ENCODE results near the gene UNK. TPM values are rescaled to one million over a fixed set of nuclear protein-coding genes. Genes with fewer than 3 reads are reported as not detected.
A peak's percentile ranks its signal among the peaks of the same experiment; 100 is the strongest.

The UNK gene
- total and polyA plus RNA-seq, 9 of the 15 experiments (the other 6 are each of a cell fraction or from before 2014, with no cell fraction given), result 12.8 to 38.6 (median 24.8) TPM

- Histone ChIP-seq H3K4me2 (ENCODE audit: insufficient read depth, low read length) (peak overlapping the region; percentile 65), H2AFZ (ENCODE audit: low read depth, low read length) (no peak overlapping the region), H3K36me3 (ENCODE audit: control insufficient read depth, insufficient read depth, low read length) (peaks cover 30% of the 10 kb centered on the region; the same call in 2 of the 3 replicates), H3K27me3 (ENCODE audit: control insufficient read depth in 2 of 2, insufficient read depth in 2 of 2, low read length in 2 of 2) (no peaks in the 10 kb centered on the region), H3K4me3 (0 out of 2 replicates have a peak overlapping the region, but pooled peaks have one; percentile 4), H3K9me1 (ENCODE audit: control insufficient read depth, insufficient read depth, low read length) (no peaks in the 10 kb centered on the region), H3K4me1 (replicated peaks in 1 of 2; ENCODE audit: control insufficient read depth in 2 of 2, insufficient read depth in 2 of 2, low read length in 2 of 2) (peaks cover 31 to 39% of the 10 kb centered on the region in 2 experiments), H3K27ac (ENCODE audit: extremely low read depth, low read depth, low read length) (peak overlapping the region; percentile 47; the same call in 2 of the 3 replicates), H4K20me1 (replicated peaks; ENCODE audit: control insufficient read depth, insufficient read depth, low read length) (no peaks in the 10 kb centered on the region), H3K9ac (ENCODE audit: insufficient read depth in 1 of 2, low read depth in 2 of 2, low read length in 2 of 2) (peak overlapping the region; percentile 31 to 39; a peak in 3 of 4 replicates), H3K9me3 (replicated peaks; ENCODE audit: control insufficient read depth, insufficient read depth, low read depth, low read length) (no peaks in the 10 kb centered on the region), H3K79me2 (ENCODE audit: control insufficient read depth, insufficient read depth, low read length) (peaks cover 36% of the 10 kb centered on the region)
- in situ Hi-C loops (cut with MboI) (no loop called here), intact Hi-C loops (cut with micrococcal nuclease) (no loop called here)
- CTCF ChIA-PET (ENCODE audit: low intra/inter-chr PET ratio), result no interaction called here
- FAIRE-seq (no peak), ATAC-seq (no peak), DNase-seq (ENCODE audit: extremely low read depth in 1 of 4, low spot score in 3 of 4) (no peak)
- TF ChIP-seq FOSL1 (tag; conservative IDR thresholded peaks at IDR 0.05), result 0 out of 2 replicates have a peak, but pooled peaks have one; percentile 2
- 0 out of 2 replicates have a peak, but pooled peaks have one; percentile 6 for TF ChIP-seq POLR2AphosphoS5 (IDR thresholded peaks at IDR 0.05; ENCODE audit: control insufficient read depth, insufficient read depth, low read depth, low read length)
- no peak for TF ChIP-seq ARHGAP35 (IDR thresholded peaks at IDR 0.05; ENCODE audit: partially characterized antibody)
- no peak for TF ChIP-seq SOX6 (IDR thresholded peaks at IDR 0.05)
- 0 out of 2 replicates have a peak, but pooled peaks have one; percentile 8 for TF ChIP-seq CEBPB (tag; IDR thresholded peaks at IDR 0.05)
- no peak for TF ChIP-seq ARNT (IDR thresholded peaks at IDR 0.05)
- TF ChIP-seq MAFK (IDR thresholded peaks at IDR 0.05; ENCODE audit: low read length), result no peak
- no peak for TF ChIP-seq TAL1 (IDR thresholded peaks at IDR 0.05)
- 61% methylated on average over 7 of the region's 7 CpGs for WGBS (ENCODE audit: insufficient coverage, low coverage, missing lambda C conversion rate)
- BruUV-seq (replicated peaks), result no TSS peak
- POLR2A ChIA-PET, result interaction anchor here (0.6 to 8.2 kb wide), 6 partner anchors 9 to 405 kb away, joined by 3 to 109 read pairs (median 4); partner anchors contain the start of gene UNC13D
Observed at GRCh38 chr17:75853433-75853832, 68.8 kb downstream of the UNK start.
